ENCODE results near the gene ADAMTS12. TPM values are rescaled to one million over a fixed set of nuclear protein-coding genes. Genes with fewer than 3 reads are reported as not detected.

ADAMTS12 gene
- total and polyA plus RNA-seq, 8 donors: 0.31 to 4.2 (median 0.40) TPM

- no peaks in the 10 kb centered on the region for H3K4me1 ChIP-seq
- no peaks in the 10 kb centered on the region for H3K36me3 ChIP-seq
- ATAC-seq: no peak
- WGBS, 2 donors: 73 to 76% methylated on average over 1 of the region's 1 CpG
- no peak for FAIRE-seq
- no peak for DNase-seq
- no peak overlapping the region for H3K4me3 ChIP-seq
- H3K9me3 ChIP-seq: no peaks in the 10 kb centered on the region
- intact Hi-C loops (cut with DNase I): no loop called here
- H3K27ac ChIP-seq: no peak overlapping the region
- no peak for TF ChIP-seq CTCF (IDR thresholded peaks at IDR 0.05)
- H3K27me3 ChIP-seq: no peaks in the 10 kb centered on the region
Measured at GRCh38 chr5:33748754-33749153, 143.0 kb downstream of the ADAMTS12 start.

GRCh38 chr5:33745101-33745770, 146.6 kb downstream of the ADAMTS12 start:
- no peak for ATAC-seq
- H3K9me3 ChIP-seq: no peaks in the 10 kb centered on the region
- no peaks in the 10 kb centered on the region for H3K36me3 ChIP-seq
- 84 to 93% methylated on average over 1 of the region's 1 CpG for WGBS, 2 donors
- H3K4me1 ChIP-seq: no peaks in the 10 kb centered on the region
- H3K27ac ChIP-seq: no peak overlapping the region
- no peak for TF ChIP-seq CTCF (IDR thresholded peaks at IDR 0.05)
- H3K4me3 ChIP-seq: no peak overlapping the region
- intact Hi-C loops (cut with DNase I): no loop called here
- no peak for FAIRE-seq
- no peaks in the 10 kb centered on the region for H3K27me3 ChIP-seq
- DNase-seq: no peak

GRCh38 chr5:33743099-33743498, 148.7 kb downstream of the ADAMTS12 start:
- ATAC-seq: no peak
- Histone ChIP-seq H3K4me3 (no peak overlapping the region), H3K27ac (no peak overlapping the region), H3K4me1 (no peaks in the 10 kb centered on the region), H3K27me3 (no peaks in the 10 kb centered on the region), H3K9me3 (no peaks in the 10 kb centered on the region), H3K36me3 (no peaks in the 10 kb centered on the region)
- FAIRE-seq: no peak
- DNase-seq: no peak
- 55 to 62% methylated on average over 3 of the region's 3 CpGs for WGBS, 2 donors
- TF ChIP-seq CTCF (IDR thresholded peaks at IDR 0.05): no peak
- intact Hi-C loops (cut with DNase I): no loop called here

GRCh38 chr5:33742181-33742580, 149.6 kb downstream of the ADAMTS12 start:
- TF ChIP-seq CTCF (IDR thresholded peaks at IDR 0.05): no peak
- H3K36me3 ChIP-seq: no peaks in the 10 kb centered on the region
- no peaks in the 10 kb centered on the region for H3K4me1 ChIP-seq
- no peaks in the 10 kb centered on the region for H3K9me3 ChIP-seq
- no peak for FAIRE-seq
- DNase-seq: no peak
- 17 to 22% methylated on average over 2 of the region's 2 CpGs for WGBS, 2 donors
- no peaks in the 10 kb centered on the region for H3K27me3 ChIP-seq
- no peak overlapping the region for H3K4me3 ChIP-seq
- intact Hi-C loops (cut with DNase I): no loop called here
- H3K27ac ChIP-seq: no peak overlapping the region
- ATAC-seq: no peak

- Histone ChIP-seq H3K9me3 (no peaks in the 10 kb centered on the region), H3K27me3 (no peaks in the 10 kb centered on the region), H3K4me3 (no peak overlapping the region), H3K27ac (no peak overlapping the region), H3K4me1 (no peaks in the 10 kb centered on the region), H3K36me3 (no peaks in the 10 kb centered on the region)
- ATAC-seq: no peak
- no peak for FAIRE-seq
- no peak for DNase-seq
- WGBS, 2 donors: 69 to 72% methylated on average over 6 of the region's 6 CpGs
- no peak for TF ChIP-seq CTCF (IDR thresholded peaks at IDR 0.05)
- intact Hi-C loops (cut with DNase I): no loop called here
Measured at GRCh38 chr5:33738967-33739366, 152.8 kb downstream of the ADAMTS12 start.
